Measurements from ENCODE around the gene RAPGEF6. TPM values are rescaled to one million over a fixed set of nuclear protein-coding genes. Genes with fewer than 3 reads are reported as not detected.

The RAPGEF6 gene
- total and polyA plus RNA-seq, 12 donors = 2.5 to 33.8 (median 14.4) TPM

- TF ChIP-seq, protein P1, sequence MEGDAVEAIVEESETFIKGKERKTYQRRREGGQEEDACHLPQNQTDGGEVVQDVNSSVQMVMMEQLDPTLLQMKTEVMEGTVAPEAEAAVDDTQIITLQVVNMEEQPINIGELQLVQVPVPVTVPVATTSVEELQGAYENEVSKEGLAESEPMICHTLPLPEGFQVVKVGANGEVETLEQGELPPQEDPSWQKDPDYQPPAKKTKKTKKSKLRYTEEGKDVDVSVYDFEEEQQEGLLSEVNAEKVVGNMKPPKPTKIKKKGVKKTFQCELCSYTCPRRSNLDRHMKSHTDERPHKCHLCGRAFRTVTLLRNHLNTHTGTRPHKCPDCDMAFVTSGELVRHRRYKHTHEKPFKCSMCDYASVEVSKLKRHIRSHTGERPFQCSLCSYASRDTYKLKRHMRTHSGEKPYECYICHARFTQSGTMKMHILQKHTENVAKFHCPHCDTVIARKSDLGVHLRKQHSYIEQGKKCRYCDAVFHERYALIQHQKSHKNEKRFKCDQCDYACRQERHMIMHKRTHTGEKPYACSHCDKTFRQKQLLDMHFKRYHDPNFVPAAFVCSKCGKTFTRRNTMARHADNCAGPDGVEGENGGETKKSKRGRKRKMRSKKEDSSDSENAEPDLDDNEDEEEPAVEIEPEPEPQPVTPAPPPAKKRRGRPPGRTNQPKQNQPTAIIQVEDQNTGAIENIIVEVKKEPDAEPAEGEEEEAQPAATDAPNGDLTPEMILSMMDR (IDR thresholded peaks at IDR 0.05) = no peak
- TF ChIP-seq POLR2A (IDR thresholded peaks at IDR 0.05) = no peak
- Histone ChIP-seq H3K9me3 (replicated peaks in 1 of 3) (no peaks in the 10 kb centered on the region), H3K27ac (no peak overlapping the region), H3K4me3 (no peak overlapping the region), H3K36me3 (replicated peaks in 1 of 2) (peaks cover 0 to 6% of the 10 kb centered on the region in 2 donors), H3K27me3 (no peaks in the 10 kb centered on the region), H3K4me1 (replicated peaks in 1 of 2) (peaks cover 0 to 13% of the 10 kb centered on the region in 2 donors)
- intact Hi-C loops (cut with DNase I) = no loop called here
- 97 to 100% (median 99%) methylated on average over 1 of the region's 1 CpG for WGBS, 4 donors
- DNase-seq = no peak
Observed at GRCh38 chr5:131433109-131433508, 201.9 kb downstream of the RAPGEF6 start.

DNA sequence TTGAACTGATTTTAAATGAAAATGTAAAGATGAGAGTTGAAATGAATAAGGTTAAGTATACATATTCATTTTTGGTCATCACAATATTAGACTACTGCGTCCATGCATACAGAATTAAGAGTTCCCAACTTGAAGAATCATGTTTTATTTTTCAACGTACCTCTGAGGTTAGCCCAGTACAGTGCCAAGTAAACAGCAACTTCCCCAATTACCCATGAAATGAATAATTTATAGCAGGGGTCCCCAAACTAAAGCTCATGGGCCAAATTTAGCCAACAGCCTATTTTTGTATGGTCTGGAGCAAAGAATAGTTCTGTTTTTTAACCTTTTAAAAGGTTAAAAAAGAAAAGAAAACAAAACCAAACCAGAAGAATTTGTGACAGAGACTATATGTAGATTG is 203.2 kb downstream of the RAPGEF6 start:
- WGBS, 4 donors = 84 to 90% (median 86%) methylated on average over 2 of the region's 2 CpGs
- TF ChIP-seq, protein P1 (IDR thresholded peaks at IDR 0.05) = no peak
- no peak for TF ChIP-seq POLR2A (IDR thresholded peaks at IDR 0.05)
- DNase-seq = no peak
- intact Hi-C loops (cut with DNase I) = no loop called here
- Histone ChIP-seq H3K27me3 (no peaks in the 10 kb centered on the region), H3K4me1 (replicated peaks in 1 of 2) (peaks cover 0 to 13% of the 10 kb centered on the region in 2 donors), H3K9me3 (replicated peaks in 1 of 3) (no peaks in the 10 kb centered on the region), H3K27ac (no peak overlapping the region), H3K4me3 (no peak overlapping the region), H3K36me3 (replicated peaks in 1 of 2) (peaks cover 0 to 12% of the 10 kb centered on the region in 2 donors)

DNA sequence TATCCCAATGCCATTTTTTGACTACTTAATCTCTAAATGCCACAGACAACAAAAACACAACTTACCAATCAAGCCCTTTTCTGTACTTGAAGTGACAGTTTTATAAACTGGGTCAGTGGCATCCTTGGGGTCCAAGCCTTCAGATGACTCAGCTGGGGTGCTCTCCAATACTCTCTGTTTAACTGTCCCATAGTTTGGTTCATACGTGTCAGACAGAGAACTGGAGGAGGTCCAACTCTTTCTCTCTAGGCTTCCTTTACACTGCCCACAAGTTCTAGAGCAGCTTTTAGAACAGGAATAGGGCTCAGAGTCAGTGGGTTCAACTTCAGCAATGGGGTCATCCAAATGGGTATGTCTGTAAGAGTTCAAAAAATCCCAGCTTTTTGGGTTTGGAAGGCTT is 204.2 kb downstream of the RAPGEF6 start:
- Histone ChIP-seq H3K27ac (no peak overlapping the region), H3K36me3 (replicated peaks in 1 of 2) (peaks cover 0 to 21% of the 10 kb centered on the region in 2 donors), H3K9me3 (replicated peaks in 1 of 3) (no peaks in the 10 kb centered on the region), H3K4me3 (no peak overlapping the region), H3K4me1 (replicated peaks in 1 of 2) (peaks cover 0 to 4% of the 10 kb centered on the region in 2 donors), H3K27me3 (no peaks in the 10 kb centered on the region)
- intact Hi-C loops (cut with DNase I) = no loop called here
- WGBS, 4 donors = 38 to 60% (median 45%) methylated on average over 1 of the region's 1 CpG
- no peak for TF ChIP-seq POLR2A (IDR thresholded peaks at IDR 0.05)
- TF ChIP-seq, protein P1 (IDR thresholded peaks at IDR 0.05) = no peak
- DNase-seq = no peak

DNA sequence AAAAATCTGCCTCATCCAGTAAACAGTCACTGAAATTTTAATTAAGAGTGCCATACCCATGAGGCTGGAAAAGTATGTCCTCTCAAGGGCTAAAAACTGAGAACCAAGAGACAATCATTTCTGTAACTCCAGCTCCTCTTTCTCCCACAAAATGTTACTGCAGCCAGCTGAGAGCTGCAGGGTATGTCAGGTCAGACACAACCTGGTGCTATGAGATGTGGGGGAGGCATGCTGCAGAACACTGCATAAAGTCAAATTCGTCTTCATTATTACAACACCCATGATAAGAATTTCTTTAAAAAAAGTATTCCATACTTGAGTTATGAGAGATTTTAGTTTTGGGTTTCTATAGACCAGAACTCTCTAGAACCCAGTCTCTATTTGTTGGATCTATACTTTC is 209.0 kb downstream of the RAPGEF6 start:
- 78 to 91% (median 83%) methylated on average over 1 of the region's 1 CpG for WGBS, 4 donors
- Histone ChIP-seq H3K27ac (no peak overlapping the region), H3K36me3 (replicated peaks in 1 of 2) (peaks cover 0 to 34% of the 10 kb centered on the region in 2 donors), H3K4me3 (no peak overlapping the region), H3K4me1 (replicated peaks in 1 of 2) (no peaks in the 10 kb centered on the region), H3K27me3 (no peaks in the 10 kb centered on the region), H3K9me3 (replicated peaks in 1 of 3) (no peaks in the 10 kb centered on the region)
- intact Hi-C loops (cut with DNase I) = loop anchor here in 1 of 2 donors (10.0 kb wide), 1 partner anchor 579 kb away; no protein-coding TSS in a partner anchor
- TF ChIP-seq, protein P1 (IDR thresholded peaks at IDR 0.05) = no peak
- no peak for TF ChIP-seq POLR2A (IDR thresholded peaks at IDR 0.05)
- DNase-seq = no peak

All from adrenal gland (tissue), 12 donors.